Loucy (cell line): ENCODE data around the gene ZDHHC4.

Experiments used
- H2AFZ ChIP-seq: fragments of 200-600 bp; sonication (generic); 2 replicates; pipeline ENCODE4 v1.6.0; 2016; ENCODE audit warnings: antibody characterized with exemption, mild to moderate bottlenecking, low read length, moderate library complexity
- H3F3A ChIP-seq: fragments of 200-600 bp; 2 replicates; pipeline ENCODE4 v1.6.0; 2016; ENCODE audit warnings: antibody characterized with exemption, low read depth, mild to moderate bottlenecking
- H3K27me3 ChIP-seq: fragments of 200-600 bp; sonication (generic); 2 replicates; pipeline ENCODE4 v1.6.1; 2014; ENCODE audit warnings: low read length, mild to moderate bottlenecking; ENCODE audit not compliant: insufficient read depth, poor library complexity, severe bottlenecking
- H3K36me3 ChIP-seq: fragments of 200-600 bp; sonication (generic); 2 replicates; pipeline ENCODE4 v1.6.1; 2016; ENCODE audit warnings: low read length; ENCODE audit not compliant: insufficient read depth
- H3K4me1 ChIP-seq: fragments of 200-600 bp; sonication (generic); 2 replicates; pipeline ENCODE4 v1.5.1; 2014; ENCODE audit warnings: low read length, mild to moderate bottlenecking; ENCODE audit not compliant: insufficient read depth, poor library complexity, severe bottlenecking
- H3K4me2 ChIP-seq: fragments of 200-600 bp; sonication (generic); 2 replicates; pipeline ENCODE4 v1.6.0; 2014; ENCODE audit warnings: antibody characterized with exemption, low read length, low read depth, mild to moderate bottlenecking; ENCODE audit not compliant: poor library complexity, severe bottlenecking
- H3K4me3 ChIP-seq: fragments of 200-600 bp; sonication (generic); 2 replicates; pipeline ENCODE4 v1.5.1; 2014; ENCODE audit warnings: low read length, mild to moderate bottlenecking, mixed read lengths; ENCODE audit not compliant: poor library complexity, severe bottlenecking
- H3K79me2 ChIP-seq: fragments of 200-600 bp; sonication (generic); 2 replicates; pipeline ENCODE4 v1.6.1; 2014; ENCODE audit warnings: low read length; ENCODE audit not compliant: insufficient read depth
- H3K9ac ChIP-seq: fragments of 200-600 bp; sonication (generic); 2 replicates; pipeline ENCODE4 v1.6.0; 2014; ENCODE audit warnings: mild to moderate bottlenecking, low read depth, low read length, moderate library complexity; ENCODE audit not compliant: poor library complexity, severe bottlenecking
- H3K9me2 ChIP-seq: fragments of 200-600 bp; sonication (generic); replicated peaks from 2 replicates; pipeline ENCODE4 v1.6.1; 2016; ENCODE audit warnings: low read depth, low read length, mixed read lengths
- H3K9me3 ChIP-seq: fragments of 200-600 bp; sonication (generic); 2 replicates; pipeline ENCODE4 v1.6.1; 2014; ENCODE audit warnings: mild to moderate bottlenecking, antibody characterized with exemption, low read length, low read depth; ENCODE audit not compliant: insufficient read depth
- H4K20me1 ChIP-seq: fragments of 200-600 bp; sonication (generic); 2 replicates; pipeline ENCODE4 v1.6.0; 2014; ENCODE audit warnings: antibody characterized with exemption, low read length, mild to moderate bottlenecking; ENCODE audit not compliant: insufficient read depth, poor library complexity, severe bottlenecking
- EZH2phosphoT487 ChIP-seq: fragments of 200-600 bp; IDR thresholded peaks from 2 replicates; pipeline ENCODE4 v1.6.1; 2018; ENCODE audit warnings: antibody characterized with exemption, mild to moderate bottlenecking, moderate library complexity, borderline replicate concordance
- TF ChIP-seq, protein P1 (sequence below): fragments of 200-600 bp; sonication (generic); conservative IDR thresholded peaks from 2 replicates; pipeline ENCODE4 v1.5.1; 2014; ENCODE audit warnings: mild to moderate bottlenecking, antibody characterized with exemption, low read length

Gene ZDHHC4

DNA sequence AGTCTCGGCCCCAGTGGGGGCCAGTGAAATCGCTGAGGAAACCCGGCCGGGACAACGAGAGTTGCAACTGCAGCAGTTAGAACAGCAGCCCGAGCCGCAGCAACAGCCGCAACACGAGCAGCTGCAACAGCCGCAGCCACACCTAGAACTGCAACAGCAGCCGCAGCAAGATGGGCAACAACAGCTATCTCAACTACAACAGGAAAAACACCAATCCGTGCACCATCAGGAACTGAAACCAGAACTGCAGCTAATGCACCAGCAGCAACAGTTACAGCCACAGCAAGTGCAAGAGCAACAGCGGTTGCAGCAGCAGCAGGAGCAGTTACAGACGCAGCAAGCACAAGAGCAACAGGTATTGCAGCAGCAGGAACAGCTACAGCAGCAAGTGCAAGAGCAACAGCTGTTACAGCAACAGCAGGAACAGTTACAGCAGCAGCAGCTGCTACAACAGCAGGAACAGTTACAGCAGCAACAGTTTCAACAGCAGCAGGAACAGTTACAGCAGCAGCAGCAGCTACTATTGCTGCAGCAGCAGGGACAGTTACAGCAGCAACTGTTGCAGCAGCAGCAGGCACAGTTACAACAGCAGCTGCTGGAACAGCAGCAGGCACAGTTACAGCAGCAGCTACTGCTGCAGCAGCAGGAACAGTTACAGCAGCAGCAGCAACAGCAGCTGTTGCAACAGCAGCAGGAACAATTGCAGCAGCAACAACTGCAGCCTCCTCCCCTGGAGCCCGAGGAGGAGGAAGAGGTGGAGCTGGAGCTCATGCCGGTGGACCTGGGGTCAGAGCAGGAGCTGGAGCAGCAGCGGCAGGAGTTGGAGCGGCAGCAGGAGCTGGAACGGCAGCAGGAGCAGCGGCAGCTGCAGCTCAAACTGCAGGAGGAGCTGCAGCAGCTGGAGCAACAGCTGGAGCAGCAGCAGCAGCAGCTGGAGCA is 44.2 kb downstream of the ZDHHC4 start:
- Histone ChIP-seq H3K9me3 (no peaks in the 10 kb centered on the region), H3K4me3 (no peak overlapping the region), H3K9me2 (no peaks in the 10 kb centered on the region), H3K9ac (no peak overlapping the region), H3K79me2 (no peaks in the 10 kb centered on the region; the same call in 1 of the 2 replicates), H2AFZ (no peak overlapping the region), H3K36me3 (no peaks in the 10 kb centered on the region; the same call in 1 of the 2 replicates), H4K20me1 (no peaks in the 10 kb centered on the region), H3K4me1 (peaks cover 29% of the 10 kb centered on the region), H3K27me3 (no peaks in the 10 kb centered on the region), H3F3A (no peaks in the 10 kb centered on the region), H3K4me2 (no peak overlapping the region)
- TF ChIP-seq EZH2phosphoT487, result no peak
- TF ChIP-seq, protein P1, sequence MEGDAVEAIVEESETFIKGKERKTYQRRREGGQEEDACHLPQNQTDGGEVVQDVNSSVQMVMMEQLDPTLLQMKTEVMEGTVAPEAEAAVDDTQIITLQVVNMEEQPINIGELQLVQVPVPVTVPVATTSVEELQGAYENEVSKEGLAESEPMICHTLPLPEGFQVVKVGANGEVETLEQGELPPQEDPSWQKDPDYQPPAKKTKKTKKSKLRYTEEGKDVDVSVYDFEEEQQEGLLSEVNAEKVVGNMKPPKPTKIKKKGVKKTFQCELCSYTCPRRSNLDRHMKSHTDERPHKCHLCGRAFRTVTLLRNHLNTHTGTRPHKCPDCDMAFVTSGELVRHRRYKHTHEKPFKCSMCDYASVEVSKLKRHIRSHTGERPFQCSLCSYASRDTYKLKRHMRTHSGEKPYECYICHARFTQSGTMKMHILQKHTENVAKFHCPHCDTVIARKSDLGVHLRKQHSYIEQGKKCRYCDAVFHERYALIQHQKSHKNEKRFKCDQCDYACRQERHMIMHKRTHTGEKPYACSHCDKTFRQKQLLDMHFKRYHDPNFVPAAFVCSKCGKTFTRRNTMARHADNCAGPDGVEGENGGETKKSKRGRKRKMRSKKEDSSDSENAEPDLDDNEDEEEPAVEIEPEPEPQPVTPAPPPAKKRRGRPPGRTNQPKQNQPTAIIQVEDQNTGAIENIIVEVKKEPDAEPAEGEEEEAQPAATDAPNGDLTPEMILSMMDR, result no peak

DNA sequence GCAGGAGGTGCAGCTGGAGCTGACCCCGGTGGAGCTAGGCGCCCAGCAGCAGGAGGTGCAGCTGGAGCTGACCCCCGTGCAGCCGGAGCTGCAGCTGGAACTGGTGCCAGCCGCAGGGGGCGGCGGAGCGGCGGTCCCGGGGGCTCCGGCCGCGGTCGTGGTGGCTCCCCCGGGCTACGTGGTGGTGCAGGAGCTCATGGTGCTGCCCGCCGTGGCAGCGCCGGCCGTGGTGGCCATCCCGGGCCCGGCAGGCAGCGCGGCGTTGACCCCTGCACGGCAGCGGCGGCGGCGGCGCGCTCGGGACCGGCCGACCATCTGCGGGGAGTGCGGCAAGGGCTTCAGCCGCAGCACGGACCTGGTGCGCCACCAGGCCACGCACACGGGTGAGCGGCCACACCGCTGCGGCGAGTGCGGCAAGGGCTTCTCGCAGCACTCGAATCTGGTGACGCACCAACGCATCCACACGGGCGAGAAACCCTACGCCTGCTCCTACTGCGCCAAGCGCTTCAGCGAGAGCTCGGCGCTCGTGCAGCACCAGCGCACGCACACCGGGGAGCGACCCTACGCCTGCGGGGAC is 45.0 kb downstream of the ZDHHC4 start:
- H3K79me2 ChIP-seq, result no peaks in the 10 kb centered on the region; the same call in 1 of the 2 replicates
- H3K27me3 ChIP-seq, result no peaks in the 10 kb centered on the region
- no peak overlapping the region for H3K4me3 ChIP-seq
- H3K9me3 ChIP-seq, result no peaks in the 10 kb centered on the region
- no peaks in the 10 kb centered on the region for H4K20me1 ChIP-seq
- no peaks in the 10 kb centered on the region; the same call in 1 of the 2 replicates for H3K36me3 ChIP-seq
- no peaks in the 10 kb centered on the region for H3K9me2 ChIP-seq
- H3K4me2 ChIP-seq, result no peak overlapping the region
- no peaks in the 10 kb centered on the region for H3F3A ChIP-seq
- H2AFZ ChIP-seq, result no peak overlapping the region
- peaks cover 26% of the 10 kb centered on the region for H3K4me1 ChIP-seq
- H3K9ac ChIP-seq, result no peak overlapping the region
- TF ChIP-seq EZH2phosphoT487, result no peak
- TF ChIP-seq, protein P1, result no peak

DNA sequence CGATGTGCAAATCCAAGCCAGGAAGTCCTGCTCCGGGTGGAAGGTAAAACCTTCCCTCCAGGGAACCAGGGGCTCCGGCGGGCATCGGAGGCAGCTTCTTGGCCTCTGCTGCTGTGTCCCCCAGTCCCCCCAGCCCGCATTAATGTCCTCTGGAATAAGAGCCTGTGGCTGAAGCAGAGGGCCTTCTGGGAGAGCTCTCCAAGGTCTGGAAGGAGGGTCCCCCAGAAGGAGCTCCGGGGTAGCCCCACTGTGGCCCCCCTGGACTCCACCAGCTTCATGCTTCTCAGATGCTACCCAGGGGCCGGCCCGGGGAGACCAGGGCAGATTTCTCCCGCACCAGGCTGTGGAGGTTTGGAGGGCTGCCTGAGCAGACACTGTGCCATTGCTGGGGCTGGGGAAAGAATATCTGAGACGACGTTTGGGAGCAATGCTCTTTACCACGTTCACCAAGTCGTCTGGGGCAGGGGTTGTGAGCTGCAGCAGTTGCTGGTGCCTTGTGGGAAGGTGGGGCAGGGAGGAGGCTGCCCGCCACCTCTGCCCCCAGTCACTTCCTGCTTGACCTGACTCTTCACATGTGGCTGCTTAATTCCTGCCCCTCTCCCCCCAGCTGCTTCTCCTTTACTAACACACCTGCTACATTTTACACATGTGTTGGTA is 46.5 kb downstream of the ZDHHC4 start:
- H3K9ac ChIP-seq, result peak overlapping the region; percentile 70
- H3K36me3 ChIP-seq, result no peaks in the 10 kb centered on the region; the same call in 1 of the 2 replicates
- H3K4me2 ChIP-seq, result peak overlapping the region; percentile 78
- peak overlapping the region; percentile 81 for H2AFZ ChIP-seq
- H3K9me2 ChIP-seq, result no peaks in the 10 kb centered on the region
- no peaks in the 10 kb centered on the region for H3K27me3 ChIP-seq
- H3K79me2 ChIP-seq, result no peaks in the 10 kb centered on the region
- H4K20me1 ChIP-seq, result no peaks in the 10 kb centered on the region
- TF ChIP-seq, protein P1, result no peak
- TF ChIP-seq EZH2phosphoT487, result no peak
- H3F3A ChIP-seq, result no peaks in the 10 kb centered on the region
- peaks cover 22% of the 10 kb centered on the region for H3K4me1 ChIP-seq
- peak overlapping the region; percentile 51 for H3K4me3 ChIP-seq
- H3K9me3 ChIP-seq, result no peaks in the 10 kb centered on the region
